Coronary artery (tissue), 2 donors: ENCODE measurements around the gene HMCN1.
"Not testable (repeated sequence)": the region's sequence is repeated elsewhere in the genome, so short reads cannot be mapped to it uniquely, and the experiment has no call there.

Experiments
- DNase-seq: peaks from one replicate; pipeline ENCODE4 v3.0.0-alpha.2; 2017; ENCODE audit warnings: low spot score
- H3K27ac ChIP-seq, 2 donors: fragments of 200-600 bp; sonication (generic); one replicate each; pipeline ENCODE4 v1.5.1; 2016 to 2019
- H3K4me3 ChIP-seq: fragments of 200-600 bp; sonication (generic); 2 replicates; pipeline ENCODE4 v1.5.1; 2016; ENCODE audit warnings: mild to moderate bottlenecking, moderate library complexity
- CTCF ChIP-seq: fragments of 200-600 bp; sonication (generic); IDR thresholded peaks from one replicate; pipeline ENCODE4 v1.5.1; 2019; ENCODE audit warnings: antibody characterized with exemption

Gene HMCN1

GRCh38 chr1:186178426-186179043 lies 444.3 kb downstream of the HMCN1 start:
- no peak for DNase-seq
- Histone ChIP-seq H3K27ac (no peak overlapping the region), H3K4me3 (no peak overlapping the region)
- no peak for TF ChIP-seq CTCF

GRCh38 chr1:186179231-186179630 lies 445.0 kb downstream of the HMCN1 start:
- H3K27ac ChIP-seq = no peak overlapping the region
- DNase-seq = no peak
- TF ChIP-seq CTCF = no peak
- H3K4me3 ChIP-seq = no peak overlapping the region

- no peak overlapping the region for H3K4me3 ChIP-seq
- TF ChIP-seq CTCF = no peak
- DNase-seq = no peak
- H3K27ac ChIP-seq = peak overlapping the region in 1 of 2 donors; percentile 44
These were observed 449.0 kb downstream of the HMCN1 start for GRCh38 chr1:186183219-186183618.

GRCh38 chr1:186183970-186184628 lies 449.9 kb downstream of the HMCN1 start:
- H3K27ac ChIP-seq = peak overlapping the region in 1 of 2 donors; percentile 44
- TF ChIP-seq CTCF = no peak
- no peak for DNase-seq
- no peak overlapping the region for H3K4me3 ChIP-seq

GRCh38 chr1:186186251-186186650 lies 452.1 kb downstream of the HMCN1 start:
- H3K27ac ChIP-seq, H3K4me3 ChIP-seq, DNase-seq: not testable (repeated sequence)

GRCh38 chr1:186187601-186188000 lies 453.4 kb downstream of the HMCN1 start:
- no peak overlapping the region for H3K4me3 ChIP-seq
- DNase-seq = no peak
- no peak overlapping the region for H3K27ac ChIP-seq
- TF ChIP-seq CTCF = no peak

GRCh38 chr1:186188004-186188539 lies 453.9 kb downstream of the HMCN1 start:
- no peak for TF ChIP-seq CTCF
- no peak overlapping the region for H3K4me3 ChIP-seq
- no peak for DNase-seq
- H3K27ac ChIP-seq = no peak overlapping the region
